ENCODE measurements around the gene ZNF148.
A peak's percentile ranks its signal among the peaks of the same experiment; 100 is the strongest.

The ZNF148 gene

GRCh38 chr3:125386811-125387210 lies 11.7 kb upstream of the ZNF148 start:
- DNase-seq (ENCODE audit: extremely low read depth, low read depth) = peak; percentile 44
- no peak for TF ChIP-seq CTCF (IDR thresholded peaks at IDR 0.05; ENCODE audit: low read depth, low read length)

GRCh38 chr3:125383744-125384143 lies 8.6 kb upstream of the ZNF148 start:
- DNase-seq (ENCODE audit: extremely low read depth, low read depth) = no peak
- no peak for TF ChIP-seq CTCF (IDR thresholded peaks at IDR 0.05; ENCODE audit: low read depth, low read length)

- no peak for DNase-seq (ENCODE audit: extremely low read depth, low read depth)
- no peak for TF ChIP-seq CTCF (IDR thresholded peaks at IDR 0.05; ENCODE audit: low read depth, low read length)
Observed at GRCh38 chr3:125382298-125382697, 7.2 kb upstream of the ZNF148 start.

- DNase-seq (ENCODE audit: extremely low read depth, low read depth) = no peak
- no peak for TF ChIP-seq CTCF (IDR thresholded peaks at IDR 0.05; ENCODE audit: low read depth, low read length)
Observed at GRCh38 chr3:125381743-125382142, 6.6 kb upstream of the ZNF148 start.

GRCh38 chr3:125381314-125381713 lies 6.2 kb upstream of the ZNF148 start:
- no peak for TF ChIP-seq CTCF (IDR thresholded peaks at IDR 0.05; ENCODE audit: low read depth, low read length)
- DNase-seq (ENCODE audit: extremely low read depth, low read depth) = no peak

GRCh38 chr3:125379483-125379882 lies 4.4 kb upstream of the ZNF148 start:
- DNase-seq (ENCODE audit: extremely low read depth, low read depth) = no peak
- TF ChIP-seq CTCF (IDR thresholded peaks at IDR 0.05; ENCODE audit: low read depth, low read length) = no peak

GRCh38 chr3:125378762-125379161 lies 3.6 kb upstream of the ZNF148 start:
- TF ChIP-seq CTCF (IDR thresholded peaks at IDR 0.05; ENCODE audit: low read depth, low read length) = no peak
- no peak for DNase-seq (ENCODE audit: extremely low read depth, low read depth)

Data from AG09319 (cell line).